ENCODE measurements around the gene BAIAP2L1.

The BAIAP2L1 gene

DNA sequence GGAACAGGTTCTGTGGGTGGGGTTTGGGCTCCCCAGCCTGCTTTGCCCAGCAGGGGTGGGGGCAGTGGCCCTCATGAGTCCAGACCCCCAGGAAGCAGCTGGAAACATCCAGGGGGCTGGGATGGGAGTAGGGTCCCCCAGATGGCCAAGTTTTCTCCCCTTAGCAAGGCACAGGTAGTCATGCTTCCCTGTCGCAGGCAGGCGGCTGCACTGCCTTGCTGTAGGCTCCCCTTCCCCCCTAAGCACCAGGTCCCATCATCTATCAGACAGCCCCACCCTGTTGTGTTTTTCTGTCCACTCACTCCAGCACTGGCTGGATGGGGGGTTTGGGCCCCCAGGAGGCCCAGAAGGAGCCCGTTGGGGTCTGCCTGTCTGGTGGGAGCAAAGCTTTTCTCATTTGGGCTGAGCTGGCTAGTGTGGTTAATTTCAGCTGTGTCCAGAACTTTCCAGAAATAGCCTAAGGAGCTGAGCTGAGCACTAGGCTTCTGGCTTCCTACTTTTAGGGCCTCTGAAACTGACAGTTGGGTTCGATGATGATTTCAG lies 111.5 kb downstream of the BAIAP2L1 start:
- DNase-seq: no peak

DNA sequence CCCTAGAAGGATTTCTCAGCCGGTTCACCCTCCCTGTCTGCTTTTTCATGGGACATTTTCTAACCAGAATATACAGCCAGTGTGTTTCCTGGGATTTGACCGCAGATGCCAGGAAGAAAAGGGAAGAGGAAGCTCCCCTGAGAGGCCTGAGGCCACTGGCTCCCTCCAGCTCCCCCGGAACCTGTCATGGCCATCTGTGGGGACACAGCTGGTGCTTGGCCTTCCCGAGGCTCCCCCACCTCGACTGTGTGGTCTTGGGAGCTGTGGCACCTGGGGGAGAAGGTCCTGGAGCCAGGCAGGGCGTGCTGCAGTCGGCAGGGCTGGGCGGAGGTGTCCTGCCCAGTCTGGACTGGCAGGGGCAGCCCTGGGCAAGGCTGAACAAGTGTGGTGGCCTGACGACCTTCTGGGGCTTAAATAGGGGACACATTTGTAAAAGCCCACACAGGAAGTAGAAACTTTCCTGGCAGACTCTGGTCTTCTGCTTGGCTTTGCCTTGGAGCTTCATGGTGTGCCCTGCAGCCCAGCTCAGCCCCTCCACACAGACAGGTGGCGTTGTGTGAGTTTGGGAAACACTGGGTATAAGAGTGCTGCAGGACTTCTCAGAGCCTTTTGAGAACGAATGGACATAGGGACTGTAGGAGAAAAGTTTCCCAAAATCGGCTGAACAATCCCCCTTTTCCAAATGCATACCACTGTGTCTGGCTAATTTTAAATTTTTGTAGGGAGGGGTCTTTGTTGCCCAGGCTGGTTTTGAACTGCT lies 112.6 kb downstream of the BAIAP2L1 start:
- DNase-seq: no peak

GRCh38 chr7:98287486-98287959 lies 113.4 kb downstream of the BAIAP2L1 start:
- DNase-seq: no peak

DNA sequence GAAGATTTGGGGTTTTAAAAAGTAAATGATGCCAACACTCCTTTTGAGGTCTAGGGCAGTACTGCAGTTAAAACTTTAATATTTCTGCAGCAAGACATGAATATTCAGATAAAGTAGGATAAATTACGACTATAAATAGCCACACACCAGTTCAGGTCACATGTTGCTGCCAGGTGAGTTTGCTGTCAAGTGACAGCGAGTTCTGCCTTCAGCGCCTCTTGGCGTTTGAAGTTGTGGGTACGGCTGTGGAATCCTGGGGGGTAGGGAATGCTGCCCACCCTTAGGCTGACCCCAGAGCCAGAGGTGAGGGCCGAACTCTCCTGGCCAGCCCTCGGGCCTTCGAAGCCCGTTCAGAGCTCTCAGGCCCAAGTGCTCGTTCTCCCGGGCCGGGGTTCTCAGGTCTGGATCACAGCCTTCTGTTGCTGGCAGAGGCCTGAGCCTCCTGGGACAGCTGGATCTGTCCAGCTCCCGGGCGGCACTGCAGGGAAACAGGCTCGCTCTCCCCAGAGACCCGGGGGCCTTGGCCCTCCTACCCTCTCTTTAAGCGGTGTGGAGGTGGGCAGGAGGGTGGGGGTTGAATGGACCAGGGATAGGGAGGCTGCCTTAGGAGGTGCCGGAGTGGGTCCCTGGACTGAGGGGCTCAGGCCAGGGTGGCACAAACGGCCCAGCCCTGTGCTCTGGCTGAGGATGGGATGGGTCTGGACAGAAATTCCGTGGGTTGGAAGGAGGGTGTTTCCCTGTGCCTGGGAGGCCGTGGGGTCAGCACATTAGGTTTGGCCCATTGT lies 114.0 kb downstream of the BAIAP2L1 start:
- no peak for DNase-seq

DNA sequence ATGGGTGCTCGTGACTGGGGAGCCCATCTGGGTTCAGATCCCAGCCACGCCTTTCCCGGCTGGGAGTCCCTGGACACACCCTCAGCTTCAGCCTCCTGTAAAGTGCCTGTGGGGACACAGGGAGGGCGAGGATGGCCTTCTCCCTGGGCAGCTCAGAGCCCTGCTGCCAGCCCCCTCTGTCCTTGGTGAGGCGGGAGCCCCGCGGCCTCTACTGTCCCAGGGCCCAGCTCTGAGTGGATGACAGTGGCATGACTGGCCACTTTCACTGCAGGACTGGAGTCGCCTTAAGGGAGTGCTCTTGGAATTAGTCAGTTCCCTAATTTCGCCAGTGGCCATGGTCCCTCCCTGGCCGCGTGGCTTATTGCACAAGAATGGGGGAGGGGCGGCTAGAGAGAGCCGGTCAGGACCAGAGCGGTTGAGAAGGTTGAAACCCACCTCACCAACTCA lies 114.8 kb downstream of the BAIAP2L1 start:
- DNase-seq: no peak

DNA sequence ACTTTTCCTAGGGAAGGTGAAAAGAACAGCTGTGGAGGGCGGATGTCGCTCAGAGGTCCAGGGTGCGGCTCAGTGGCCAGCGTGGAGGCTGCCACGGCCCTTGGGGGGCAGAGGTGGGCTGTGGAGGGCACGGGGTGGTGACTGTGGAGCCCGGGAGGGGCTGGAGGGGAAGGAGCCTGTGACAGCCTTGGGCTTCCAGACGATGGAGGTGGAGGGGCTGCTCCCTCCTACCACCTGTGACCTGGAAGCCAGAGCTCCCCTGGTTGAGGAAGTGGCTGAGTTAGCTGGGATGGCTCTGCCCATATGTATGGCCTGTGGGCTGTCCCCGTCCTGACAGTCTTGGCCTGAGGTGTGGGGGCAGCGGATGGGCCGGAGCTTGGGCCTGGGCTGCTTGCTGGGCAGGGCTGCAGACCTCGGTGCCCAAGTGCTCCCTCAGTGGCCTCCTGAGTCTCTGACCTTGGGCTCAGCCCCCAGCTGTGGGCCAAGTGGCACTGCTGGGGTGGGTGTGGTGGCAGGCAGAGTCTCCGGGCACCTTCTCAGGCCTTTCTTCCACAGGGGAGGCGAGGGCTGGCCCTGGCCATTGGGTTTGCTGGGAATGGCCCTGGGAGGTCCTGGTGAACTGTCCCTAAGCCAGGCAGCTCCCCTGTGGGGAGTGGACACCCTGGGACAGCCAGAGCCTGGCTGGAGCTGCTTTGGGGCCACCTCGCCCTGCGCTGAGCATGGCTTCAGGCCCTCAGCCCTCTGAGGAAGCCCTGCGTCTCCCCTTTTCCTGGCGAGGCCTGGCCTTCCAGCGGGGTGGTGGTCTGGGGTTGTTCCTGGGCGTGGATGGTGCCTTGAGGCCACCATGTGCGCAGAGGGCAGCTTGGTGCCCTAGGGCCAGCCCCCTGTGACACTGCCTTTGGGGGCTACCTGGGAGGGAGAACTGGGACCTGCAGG lies 115.5 kb downstream of the BAIAP2L1 start:
- DNase-seq: no peak

GRCh38 chr7:98284335-98285036 lies 116.4 kb downstream of the BAIAP2L1 start:
- DNase-seq: no peak

- no peak for DNase-seq
Measured at GRCh38 chr7:98283887-98284222, 117.0 kb downstream of the BAIAP2L1 start.

- no peak for DNase-seq
Measured at GRCh38 chr7:98283127-98283886, 117.6 kb downstream of the BAIAP2L1 start.

GRCh38 chr7:98282703-98283102 lies 118.2 kb downstream of the BAIAP2L1 start:
- no peak for DNase-seq

- peak; percentile 52 for DNase-seq
Measured at GRCh38 chr7:98281757-98282606, 118.9 kb downstream of the BAIAP2L1 start.

DNA sequence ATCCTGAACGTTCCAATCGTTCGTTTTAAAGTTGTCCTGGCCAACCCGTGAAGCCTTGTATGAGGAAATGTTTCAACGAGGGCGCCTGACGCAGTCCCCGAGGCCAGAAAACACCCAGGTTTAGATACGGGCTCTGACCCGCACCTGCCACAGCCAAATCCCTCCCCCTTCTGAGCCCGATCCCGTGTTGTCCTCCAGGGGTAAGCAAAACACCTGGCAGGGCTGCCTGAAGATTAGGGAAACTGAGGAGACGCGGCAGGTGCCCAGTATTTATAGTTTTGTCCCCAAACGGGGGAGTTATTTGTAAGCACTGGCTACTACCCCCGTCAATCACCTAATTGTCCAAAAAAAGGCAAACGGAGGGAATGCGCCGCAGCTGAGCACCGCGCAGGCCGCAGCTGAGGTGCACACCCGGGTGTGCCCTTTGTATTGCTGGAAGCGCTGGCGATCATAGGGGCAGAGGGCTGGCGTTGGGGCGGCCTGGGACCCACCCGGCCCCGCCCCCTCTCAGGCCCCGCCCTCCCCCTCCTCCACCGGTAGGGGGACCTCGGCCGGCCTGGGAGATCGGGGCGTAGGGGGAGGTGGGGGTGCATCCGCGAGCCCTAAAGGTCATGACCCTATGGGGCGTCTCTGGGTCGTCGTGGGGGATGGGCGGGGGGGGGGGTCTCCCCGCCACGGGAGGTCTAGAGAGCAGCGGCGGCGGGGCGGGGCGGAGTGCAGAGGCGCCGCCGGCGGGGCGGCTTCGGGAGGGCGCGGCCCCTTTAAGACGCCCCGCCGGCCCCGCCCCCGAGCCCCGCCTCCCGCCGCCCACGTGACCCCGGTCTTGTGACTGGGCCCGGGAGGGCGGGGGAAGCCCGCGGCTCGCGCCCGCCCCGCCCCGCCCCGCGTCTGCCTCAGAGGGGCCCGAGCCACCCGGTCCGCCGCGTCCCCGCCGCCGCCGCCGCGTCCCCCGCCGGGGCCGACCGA lies 119.8 kb downstream of the BAIAP2L1 start, which contains the start of gene BRI3:
TSS of gene BRI3 (plus strand) at position 896 of the 966 bp plus-strand sequence. CDS start 110 bp downstream, outside the sequence.
- peak; percentile 92 for DNase-seq

- DNase-seq: no peak
Measured at GRCh38 chr7:98280296-98280695, 120.6 kb downstream of the BAIAP2L1 start.

- no peak for DNase-seq
Measured at GRCh38 chr7:98278936-98279335, 122.0 kb downstream of the BAIAP2L1 start.

DNA sequence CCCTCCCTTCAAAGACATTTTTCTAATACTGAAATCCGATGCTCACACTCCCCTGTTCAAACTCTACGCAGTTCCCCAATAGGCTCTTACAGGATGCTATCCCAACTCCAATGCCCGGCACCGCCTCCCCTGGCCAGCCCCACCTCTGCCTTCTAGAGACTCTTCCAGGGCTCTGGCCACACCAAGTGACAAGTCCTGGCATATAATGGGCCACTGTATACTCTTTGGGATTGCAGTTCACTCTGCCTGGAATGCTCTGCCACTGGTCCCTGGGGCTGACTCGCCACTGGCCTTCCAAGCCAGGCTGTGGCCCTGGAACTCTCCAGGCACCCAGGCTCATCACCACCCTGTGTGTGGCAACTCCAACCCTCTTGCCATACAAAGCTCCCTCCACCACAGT lies 122.5 kb downstream of the BAIAP2L1 start:
- DNase-seq: no peak

DNA sequence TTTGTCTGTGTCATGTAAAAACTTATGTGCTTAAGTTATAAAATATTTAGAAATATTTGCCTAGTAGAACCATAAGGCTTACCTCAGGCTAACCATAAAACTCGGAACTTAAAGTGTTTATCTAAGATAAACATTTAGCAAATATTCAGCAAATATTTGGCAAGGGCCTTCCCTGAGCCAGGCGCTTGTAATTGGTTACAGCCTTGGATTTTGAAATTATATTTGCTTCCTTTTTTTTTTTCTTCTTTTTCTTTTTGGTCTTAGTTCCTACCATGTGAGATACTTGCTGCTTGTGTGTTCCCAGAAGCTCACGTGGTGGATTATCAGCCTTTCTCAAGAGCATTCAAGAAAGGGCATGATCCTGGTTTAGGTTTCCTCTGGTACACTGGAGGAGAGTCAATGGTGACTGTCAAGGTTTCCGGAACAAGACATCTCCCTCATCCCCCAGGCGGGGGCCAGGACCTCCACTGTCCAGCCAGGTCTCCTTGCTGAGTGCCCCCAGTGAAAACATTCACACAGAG lies 124.6 kb downstream of the BAIAP2L1 start:
- no peak for DNase-seq

DNA sequence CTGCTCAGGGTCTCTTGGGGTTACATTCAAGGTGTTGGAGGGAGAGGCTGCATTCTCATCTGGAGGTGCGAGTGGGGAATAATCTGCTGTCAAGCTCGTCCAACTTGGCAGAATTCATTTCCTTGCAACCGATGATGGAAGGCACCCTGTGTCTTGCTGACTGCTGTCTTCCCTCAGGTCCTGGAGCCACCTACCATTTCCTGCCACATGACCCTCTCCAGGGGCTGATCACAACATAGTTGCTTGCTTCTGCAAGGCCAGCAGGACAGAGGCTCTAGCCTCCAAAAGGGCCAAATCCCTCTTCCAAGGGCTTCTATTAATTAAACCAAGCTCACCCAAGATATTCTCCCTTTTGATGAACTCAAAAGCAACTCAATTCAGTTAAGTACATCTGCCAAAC lies 133.6 kb downstream of the BAIAP2L1 start:
- no peak for DNase-seq

GRCh38 chr7:98266840-98267239 lies 134.1 kb downstream of the BAIAP2L1 start:
- DNase-seq: no peak

DNA sequence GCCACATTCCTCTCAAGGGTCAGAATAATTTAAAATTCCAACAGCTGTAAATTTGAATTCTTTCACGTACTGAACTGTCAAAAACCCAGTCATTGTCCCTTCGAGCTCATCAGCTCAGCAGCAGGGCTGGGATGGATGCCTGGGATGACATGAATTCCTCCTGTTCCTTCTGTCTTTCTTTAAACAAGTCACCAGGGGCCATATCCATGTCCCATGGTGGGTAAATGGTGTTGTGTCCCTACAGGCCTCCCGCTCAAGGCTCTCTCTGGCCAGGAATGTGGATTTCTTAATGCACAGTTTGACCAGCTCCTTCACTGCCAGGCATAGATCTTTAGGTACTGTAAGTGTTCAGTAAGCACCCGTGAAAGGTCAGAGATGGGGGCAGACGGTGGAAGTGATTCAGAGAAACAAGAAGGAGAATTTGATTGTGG lies 135.0 kb downstream of the BAIAP2L1 start:
- DNase-seq: no peak

All from stimulated activated CD8-positive, alpha-beta memory T cell treated with anti-CD3 and anti-CD28 coated beads, Interleukin-4, amount 100 ng/mL, for 48 hours (primary cell).